K562 (cell line): ENCODE data around the gene MON2. TPM values are rescaled to one million over a fixed set of nuclear protein-coding genes. Genes with fewer than 3 reads are reported as not detected.

Experiments
- BRD4 ChIP-seq: fragments of 200-600 bp; sonication (generic); IDR thresholded peaks from 2 replicates; pipeline ENCODE4 v1.6.1; 2017; ENCODE audit warnings: inconsistent platforms
- CBX2 ChIP-seq: fragments of 200-600 bp; sonication (generic); IDR thresholded peaks from one replicate; pipeline ENCODE4 v1.6.1; 2012; ENCODE audit warnings: mild to moderate bottlenecking, low read length, inconsistent platforms; ENCODE audit not compliant: insufficient read depth, poor library complexity, severe bottlenecking
- ESRRA ChIP-seq: fragments of 450-650 bp; IDR thresholded peaks from 2 replicates; pipeline ENCODE4 v1.6.1; 2014; ENCODE audit warnings: low read depth, mild to moderate bottlenecking, moderate library complexity, borderline replicate concordance
- ETV1 ChIP-seq: fragments of 450-650 bp; conservative IDR thresholded peaks from 2 replicates; pipeline ENCODE4 v1.6.1; 2016; ENCODE audit warnings: missing genetic modification characterization, control low read depth, low read depth, missing compliant biosample characterization
- FOSL1 ChIP-seq: fragments of 200-800 bp; sonication (Bioruptor generic); conservative IDR thresholded peaks from 2 replicates; pipeline ENCODE4 v1.6.1; 2016; ENCODE audit warnings: missing genetic modification characterization, missing compliant biosample characterization
- FOXP1 ChIP-seq: sonication (generic); formaldehyde crosslinking; IDR thresholded peaks from 2 replicates; pipeline ENCODE4 v1.8.0; 2022; ENCODE audit warnings: mild to moderate bottlenecking, missing genetic modification reagents
- LCOR ChIP-seq: sonication (generic); formaldehyde crosslinking; IDR thresholded peaks from 2 replicates; pipeline ENCODE4 v1.8.0; 2022; ENCODE audit warnings: mild to moderate bottlenecking, missing genetic modification reagents
- MAFF ChIP-seq: IDR thresholded peaks from 2 replicates; pipeline ENCODE4 v1.6.1; 2012; ENCODE audit warnings: low read length, improper control_type of control experiment
- MTF1 ChIP-seq: fragments of 250-450 bp; sonication (Bioruptor Pico); IDR thresholded peaks from 2 replicates; pipeline ENCODE4 v1.9.0; 2021; ENCODE audit warnings: moderate library complexity, mild to moderate bottlenecking, inconsistent platforms, borderline replicate concordance
- NCOR1 ChIP-seq: fragments of 450-650 bp; IDR thresholded peaks from 2 replicates; pipeline ENCODE4 v1.6.1; 2016; ENCODE audit warnings: mild to moderate bottlenecking, moderate library complexity
- NFXL1 ChIP-seq: fragments of 450-650 bp; formaldehyde crosslinking; IDR thresholded peaks from 2 replicates; pipeline ENCODE4 v1.4.0; 2021; ENCODE audit warnings: mild to moderate bottlenecking
- POLR2AphosphoS2 ChIP-seq: IDR thresholded peaks from 2 replicates; pipeline ENCODE4 v1.6.1; 2012; ENCODE audit warnings: low read length, improper control_type of control experiment
- SMAD3 ChIP-seq: fragments of 450-650 bp; formaldehyde crosslinking; conservative IDR thresholded peaks from 2 replicates; pipeline ENCODE4 v1.4.0; 2020; ENCODE audit warnings: mild to moderate bottlenecking
- SNRNP70 ChIP-seq: fragments of 200-400 bp; formaldehyde crosslinking; optimal IDR thresholded peaks from 2 replicates; pipeline ENCODE3; 2017; ENCODE audit warnings: low read depth, low read length
- ZFP36 ChIP-seq: fragments of 150-350 bp; IDR thresholded peaks from 2 replicates; pipeline ENCODE4 v1.6.1; 2018; ENCODE audit warnings: low read length, low read depth; ENCODE audit not compliant: partially characterized antibody
- ZNF584 ChIP-seq: fragments of 200-800 bp; sonication (Bioruptor generic); IDR thresholded peaks from 2 replicates; pipeline ENCODE4 v1.6.1; 2016; ENCODE audit warnings: low read depth, mild to moderate bottlenecking, missing genetic modification characterization, missing compliant biosample characterization
- polyA plus RNA-seq, 8 experiments: library from polyadenylated mRNA; depleted of rRNA in 4 of 8; stranded (reverse) in 5 of 8; unstranded in 3 of 8; fragments of >200 nt; fragmentation: Nextera tagmentation in 2 of 8; fragmentation: Illumina TruSeq in 1 of 8; extraction: Ambion mirVana in 2 of 8; extraction: Trizol in 1 of 8; gene quantifications; 2 replicates each; pipeline versions ENCODE4 v1.2.1 to v1.2.3, GENCODE V29; 2011 to 2014; ENCODE audit warnings: inconsistent platforms in 1 of 8, missing spikeins in 1 of 8
- total RNA-seq, 7 experiments: library from RNA; depleted of rRNA in 6 of 7; stranded (reverse); fragments of >200 nt in 6 of 7; fragmentation: Illumina TruSeq in 2 of 7; extraction: Trizol in 2 of 7; gene quantifications; 2 replicates each; pipeline versions ENCODE4 v1.2.1 to v1.2.3, GENCODE V29; 2011 to 2021; ENCODE audit warnings: low replicate concordance in 1 of 7
- TF ChIP-seq, protein P1 (sequence below): sonication (generic); formaldehyde crosslinking; IDR thresholded peaks from 2 replicates; pipeline ENCODE4 v1.4.0; 2020; ENCODE audit warnings: mild to moderate bottlenecking, missing genetic modification reagents
- TF ChIP-seq, protein P2 (sequence below): fragments of 450-650 bp; formaldehyde crosslinking; IDR thresholded peaks from 2 replicates; pipeline ENCODE4 v1.4.0; 2020; ENCODE audit warnings: mild to moderate bottlenecking, moderate library complexity
- TF ChIP-seq, protein P3 (sequence below): fragments of 250-450 bp; sonication (Bioruptor Pico); IDR thresholded peaks from 2 replicates; pipeline ENCODE4 v1.8.0; 2022; ENCODE audit warnings: inconsistent platforms
- TF ChIP-seq, protein P4 (sequence below): sonication (generic); formaldehyde crosslinking; IDR thresholded peaks from 2 replicates; pipeline ENCODE4 v1.8.1; 2023; ENCODE audit warnings: mild to moderate bottlenecking, missing genetic modification reagents

Gene MON2
- total and polyA plus RNA-seq, 9 of the 15 experiments (the other 6 are each of a cell fraction or from before 2014, with no cell fraction given), result 3.6 to 31.6 (median 16.8) TPM

DNA sequence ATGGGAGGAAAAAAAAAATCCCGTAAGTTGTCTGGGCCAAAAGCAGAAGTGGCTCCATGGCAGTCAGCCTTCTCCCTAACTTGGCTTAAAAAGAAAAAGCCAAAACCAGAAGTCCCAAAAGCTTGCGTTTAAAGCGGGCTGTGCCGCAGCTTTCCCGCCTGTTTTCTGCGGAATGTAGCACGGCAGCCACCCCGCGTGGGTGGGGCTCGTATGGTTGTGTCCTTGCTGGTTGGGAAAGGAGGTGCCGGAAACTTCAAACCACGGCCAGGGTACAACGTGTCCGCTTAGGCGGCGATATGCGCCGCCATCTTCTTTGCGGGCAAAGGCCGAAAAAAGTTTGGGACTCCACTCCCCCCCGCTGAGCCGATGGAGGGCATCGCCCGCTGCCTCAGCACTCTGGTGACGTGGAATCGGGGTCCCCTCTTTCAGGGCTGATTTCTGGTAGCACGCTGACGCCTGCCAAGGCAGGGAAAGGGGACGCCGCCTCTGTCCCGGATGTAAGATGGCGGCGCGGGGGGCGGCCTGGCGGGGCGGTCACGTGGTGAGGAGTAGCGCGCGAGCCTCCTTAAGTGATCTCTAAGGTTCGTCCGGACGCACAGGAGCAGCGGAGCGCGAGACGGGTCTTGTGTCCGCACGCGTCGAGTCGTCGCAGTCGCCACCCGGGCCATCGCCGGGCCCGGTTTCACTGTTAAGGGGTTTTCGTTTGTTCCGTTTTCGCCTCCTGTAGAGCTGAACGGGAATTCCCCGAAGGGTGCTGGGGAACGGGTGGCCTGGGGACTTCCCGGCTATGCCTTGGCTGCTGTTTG lies 135.8 kb downstream of the MON2 start (continued):
- peak; percentile 97 for TF ChIP-seq LCOR (CRISPR knock-in tag)
- peak; percentile 62; the same call in 1 of the 2 replicates for TF ChIP-seq ZNF584 (CRISPR knock-in tag)
- peak; percentile 59; the same call in 1 of the 2 replicates for TF ChIP-seq FOSL1 (tag)
- peak; percentile 91 for TF ChIP-seq ETV1 (tag)
- no peak for TF ChIP-seq MAFF
- no peak; the same call in 1 of the 2 replicates for TF ChIP-seq NFXL1
- TF ChIP-seq, protein P1, sequence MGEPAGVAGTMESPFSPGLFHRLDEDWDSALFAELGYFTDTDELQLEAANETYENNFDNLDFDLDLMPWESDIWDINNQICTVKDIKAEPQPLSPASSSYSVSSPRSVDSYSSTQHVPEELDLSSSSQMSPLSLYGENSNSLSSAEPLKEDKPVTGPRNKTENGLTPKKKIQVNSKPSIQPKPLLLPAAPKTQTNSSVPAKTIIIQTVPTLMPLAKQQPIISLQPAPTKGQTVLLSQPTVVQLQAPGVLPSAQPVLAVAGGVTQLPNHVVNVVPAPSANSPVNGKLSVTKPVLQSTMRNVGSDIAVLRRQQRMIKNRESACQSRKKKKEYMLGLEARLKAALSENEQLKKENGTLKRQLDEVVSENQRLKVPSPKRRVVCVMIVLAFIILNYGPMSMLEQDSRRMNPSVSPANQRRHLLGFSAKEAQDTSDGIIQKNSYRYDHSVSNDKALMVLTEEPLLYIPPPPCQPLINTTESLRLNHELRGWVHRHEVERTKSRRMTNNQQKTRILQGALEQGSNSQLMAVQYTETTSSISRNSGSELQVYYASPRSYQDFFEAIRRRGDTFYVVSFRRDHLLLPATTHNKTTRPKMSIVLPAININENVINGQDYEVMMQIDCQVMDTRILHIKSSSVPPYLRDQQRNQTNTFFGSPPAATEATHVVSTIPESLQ (CRISPR knock-in tag), result no peak
- TF ChIP-seq BRD4, result peak; percentile 89
- TF ChIP-seq ESRRA, result peak; percentile 63; the same call in 1 of the 2 replicates
- TF ChIP-seq, protein P2, sequence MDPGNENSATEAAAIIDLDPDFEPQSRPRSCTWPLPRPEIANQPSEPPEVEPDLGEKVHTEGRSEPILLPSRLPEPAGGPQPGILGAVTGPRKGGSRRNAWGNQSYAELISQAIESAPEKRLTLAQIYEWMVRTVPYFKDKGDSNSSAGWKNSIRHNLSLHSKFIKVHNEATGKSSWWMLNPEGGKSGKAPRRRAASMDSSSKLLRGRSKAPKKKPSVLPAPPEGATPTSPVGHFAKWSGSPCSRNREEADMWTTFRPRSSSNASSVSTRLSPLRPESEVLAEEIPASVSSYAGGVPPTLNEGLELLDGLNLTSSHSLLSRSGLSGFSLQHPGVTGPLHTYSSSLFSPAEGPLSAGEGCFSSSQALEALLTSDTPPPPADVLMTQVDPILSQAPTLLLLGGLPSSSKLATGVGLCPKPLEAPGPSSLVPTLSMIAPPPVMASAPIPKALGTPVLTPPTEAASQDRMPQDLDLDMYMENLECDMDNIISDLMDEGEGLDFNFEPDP, result no peak
- no peak for TF ChIP-seq SNRNP70
- no peak for TF ChIP-seq CBX2
- TF ChIP-seq FOXP1 (CRISPR knock-in tag), result no peak; the same call in 1 of the 2 replicates
- TF ChIP-seq ZFP36, result no peak
- peak; percentile 94; the same call in 1 of the 2 replicates for TF ChIP-seq POLR2AphosphoS2
- no peak for TF ChIP-seq MTF1
- TF ChIP-seq NCOR1, result peak; percentile 44; the same call in 1 of the 2 replicates
- TF ChIP-seq, protein P3, sequence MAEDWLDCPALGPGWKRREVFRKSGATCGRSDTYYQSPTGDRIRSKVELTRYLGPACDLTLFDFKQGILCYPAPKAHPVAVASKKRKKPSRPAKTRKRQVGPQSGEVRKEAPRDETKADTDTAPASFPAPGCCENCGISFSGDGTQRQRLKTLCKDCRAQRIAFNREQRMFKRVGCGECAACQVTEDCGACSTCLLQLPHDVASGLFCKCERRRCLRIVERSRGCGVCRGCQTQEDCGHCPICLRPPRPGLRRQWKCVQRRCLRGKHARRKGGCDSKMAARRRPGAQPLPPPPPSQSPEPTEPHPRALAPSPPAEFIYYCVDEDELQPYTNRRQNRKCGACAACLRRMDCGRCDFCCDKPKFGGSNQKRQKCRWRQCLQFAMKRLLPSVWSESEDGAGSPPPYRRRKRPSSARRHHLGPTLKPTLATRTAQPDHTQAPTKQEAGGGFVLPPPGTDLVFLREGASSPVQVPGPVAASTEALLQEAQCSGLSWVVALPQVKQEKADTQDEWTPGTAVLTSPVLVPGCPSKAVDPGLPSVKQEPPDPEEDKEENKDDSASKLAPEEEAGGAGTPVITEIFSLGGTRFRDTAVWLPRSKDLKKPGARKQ (CRISPR knock-in tag), result no peak
- TF ChIP-seq, protein P4, sequence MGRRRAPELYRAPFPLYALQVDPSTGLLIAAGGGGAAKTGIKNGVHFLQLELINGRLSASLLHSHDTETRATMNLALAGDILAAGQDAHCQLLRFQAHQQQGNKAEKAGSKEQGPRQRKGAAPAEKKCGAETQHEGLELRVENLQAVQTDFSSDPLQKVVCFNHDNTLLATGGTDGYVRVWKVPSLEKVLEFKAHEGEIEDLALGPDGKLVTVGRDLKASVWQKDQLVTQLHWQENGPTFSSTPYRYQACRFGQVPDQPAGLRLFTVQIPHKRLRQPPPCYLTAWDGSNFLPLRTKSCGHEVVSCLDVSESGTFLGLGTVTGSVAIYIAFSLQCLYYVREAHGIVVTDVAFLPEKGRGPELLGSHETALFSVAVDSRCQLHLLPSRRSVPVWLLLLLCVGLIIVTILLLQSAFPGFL, result no peak
- TF ChIP-seq SMAD3 (CRISPR knock-in tag), result 0 out of 2 replicates have a peak, but pooled peaks have one; percentile 13
